Activated naive CD4-positive, alpha-beta T cell treated with anti-CD3 and anti-CD28 coated beads, Interleukin-2, amount 50 U/mL, for 72 hours (primary cell): ENCODE measurements around the gene NPR2. TPM values are rescaled to one million over a fixed set of nuclear protein-coding genes. Genes with fewer than 3 reads are reported as not detected.

Source experiments
- ATAC-seq, 2 donors: fragments of 150-1000 bp; cut with Tn5 transposase; 2 replicates each; pipeline ENCODE4 v1.10.0; 2021; ENCODE audit warnings: mild to moderate bottlenecking in 2 of 2, moderate library complexity in 2 of 2
- DNase-seq, 2 donors: peaks; one replicate each; pipeline ENCODE4 v3.0.0; 2021 to 2022; ENCODE audit warnings: low spot score in 2 of 2
- H3K27ac Mint-ChIP-seq, 2 donors: one replicate each; pipeline ENCODE4 v1.8.0; 2022; ENCODE audit warnings: mild to moderate bottlenecking in 2 of 2, mixed read lengths in 2 of 2
- H3K36me3 Mint-ChIP-seq, 2 donors: one replicate each; pipeline ENCODE4 v1.8.0; 2022; ENCODE audit warnings: mixed read lengths in 2 of 2
- H3K9me3 Mint-ChIP-seq, 2 donors: one replicate each; pipeline ENCODE4 v1.8.0; 2022; ENCODE audit warnings: mixed read lengths in 2 of 2
- total RNA-seq, 2 donors: library from RNA; stranded (reverse); gene quantifications; one replicate each; pipeline ENCODE4 v1.2.3, GENCODE V29; 2022

NPR2 gene
- total RNA-seq: 10 to 100 TPM in 1 of 2 donors, 1 to 10 TPM in 1; 6.8 to 16.2 TPM

DNA sequence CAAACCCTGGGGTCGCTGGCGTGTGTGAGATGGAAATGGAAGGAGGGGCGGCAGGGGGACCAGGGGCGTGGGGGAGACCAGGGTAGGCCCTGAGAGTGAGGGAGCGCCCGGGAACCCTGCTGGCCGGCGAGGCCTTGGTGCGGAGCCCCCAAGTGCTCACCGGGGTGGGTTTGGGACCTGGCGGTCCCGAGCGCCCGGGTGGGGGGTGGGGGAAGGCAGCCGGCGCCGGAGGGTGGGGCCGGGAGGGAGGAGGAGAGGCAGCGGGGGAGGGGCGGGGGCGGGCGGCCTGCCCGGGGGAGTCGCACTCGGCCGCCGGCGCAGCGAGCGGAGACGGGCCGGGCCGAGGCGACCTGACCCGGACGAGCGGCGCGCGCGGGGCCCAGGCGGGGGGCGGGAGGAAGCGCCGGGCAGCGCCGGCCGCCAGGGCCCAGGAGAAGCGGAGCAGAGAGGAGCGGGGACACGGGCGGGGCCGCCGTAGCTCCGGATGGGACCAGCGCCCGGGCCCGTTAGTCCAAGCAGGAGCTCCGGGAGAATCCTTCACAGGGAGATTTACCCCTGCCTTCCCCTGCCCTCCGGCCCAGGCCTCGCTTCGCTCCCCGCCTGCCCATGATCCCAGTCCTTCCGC is at the start of gene NPR2:
NPR2 (plus strand) TSS at position 295 of the 625 bp plus-strand sequence. CDS start 818 bp downstream, outside the sequence.
- Mint-ChIP-seq H3K9me3 (no peaks in the 10 kb centered on the region), H3K36me3 (peaks cover 0 to 8% of the 10 kb centered on the region in 2 donors), H3K27ac (no peak within 1 kb of the TSS)
- DNase-seq (no peak), ATAC-seq (no peak)

DNA sequence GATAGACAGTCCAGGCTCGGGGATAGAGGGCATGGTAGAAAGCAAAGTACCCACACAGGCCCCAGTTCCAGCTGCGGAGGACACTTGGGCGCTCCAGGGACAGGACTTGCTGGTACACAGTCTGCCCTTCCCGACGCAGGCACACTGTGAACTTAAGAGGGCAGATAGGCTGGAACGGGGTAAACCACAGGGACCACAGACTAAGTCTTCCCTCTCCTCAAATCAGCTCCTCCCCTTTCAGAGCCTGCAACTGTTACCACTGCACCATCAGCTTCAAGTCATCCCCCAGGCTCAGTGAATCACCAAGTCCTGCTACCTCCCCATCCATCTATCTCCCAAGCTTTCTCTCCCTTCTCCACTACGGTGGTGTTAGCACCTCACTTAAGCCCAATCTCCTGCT is 49.7 kb upstream of the NPR2 start:
- no peak for DNase-seq
- Mint-ChIP-seq H3K36me3 (peaks cover 0 to 6% of the 10 kb centered on the region in 2 donors), H3K9me3 (no peaks in the 10 kb centered on the region), H3K27ac (peak overlapping the region; percentile 9 to 10)
- peak; percentile 47 to 65 for ATAC-seq

DNA sequence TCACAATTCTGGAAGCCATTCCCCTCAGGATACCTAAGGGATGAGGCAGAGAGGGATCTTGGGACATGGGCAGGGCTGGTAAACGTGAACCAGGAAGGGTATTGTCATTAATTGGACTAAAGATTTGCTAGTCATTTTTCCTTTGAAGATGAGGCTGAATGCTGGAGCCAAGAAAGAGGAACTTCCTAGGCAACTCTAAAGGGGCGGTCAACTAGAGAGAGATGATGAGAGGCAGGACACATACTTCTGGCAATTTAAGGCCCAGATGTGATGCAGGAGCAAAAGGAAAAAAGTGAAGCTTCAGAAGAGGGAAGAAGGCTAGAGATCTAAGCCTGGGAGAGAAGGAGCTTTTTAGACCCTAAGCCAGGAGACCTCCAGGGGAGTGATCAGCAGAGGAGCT is 47.9 kb upstream of the NPR2 start:
- Mint-ChIP-seq H3K36me3 (peaks cover 5 to 12% of the 10 kb centered on the region in 2 donors), H3K9me3 (no peaks in the 10 kb centered on the region), H3K27ac (peak overlapping the region in 1 of 2 donors; percentile 1)
- ATAC-seq (no peak), DNase-seq (no peak)

DNA sequence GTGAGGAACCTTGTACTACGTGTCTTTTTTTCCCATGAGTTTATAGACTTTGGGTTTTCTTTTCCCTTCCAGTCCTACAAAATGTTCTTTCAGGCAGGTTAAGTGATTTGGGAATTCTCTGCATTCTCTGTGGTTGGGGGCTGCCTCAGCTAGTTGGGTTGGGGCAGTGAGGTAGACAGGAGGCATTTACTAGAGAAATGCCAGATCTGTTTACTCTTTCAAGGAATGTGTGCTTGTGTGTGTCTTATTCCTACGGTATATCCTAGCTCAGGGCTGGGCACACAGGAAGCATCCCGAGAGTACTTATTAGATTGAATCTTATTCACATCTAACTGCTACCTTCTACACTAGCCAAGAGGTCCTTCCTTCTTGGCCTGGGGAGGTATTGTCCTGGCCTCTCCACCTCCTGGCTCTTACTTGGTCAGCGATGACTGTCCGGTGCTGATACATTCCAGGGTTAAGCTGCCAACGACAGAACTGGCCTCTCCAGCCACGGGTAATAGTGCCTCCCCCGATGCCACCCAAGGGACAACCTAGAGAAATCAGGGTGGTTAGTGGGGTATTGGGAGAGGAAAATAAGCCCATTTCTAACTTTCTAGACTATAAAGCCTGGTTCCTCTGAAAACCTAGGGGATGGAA is 47.4 kb upstream of the NPR2 start:
- DNase-seq (no peak), ATAC-seq (no peak)
- Mint-ChIP-seq H3K9me3 (no peaks in the 10 kb centered on the region), H3K27ac (no peak overlapping the region), H3K36me3 (peaks cover 5 to 12% of the 10 kb centered on the region in 2 donors)

DNA sequence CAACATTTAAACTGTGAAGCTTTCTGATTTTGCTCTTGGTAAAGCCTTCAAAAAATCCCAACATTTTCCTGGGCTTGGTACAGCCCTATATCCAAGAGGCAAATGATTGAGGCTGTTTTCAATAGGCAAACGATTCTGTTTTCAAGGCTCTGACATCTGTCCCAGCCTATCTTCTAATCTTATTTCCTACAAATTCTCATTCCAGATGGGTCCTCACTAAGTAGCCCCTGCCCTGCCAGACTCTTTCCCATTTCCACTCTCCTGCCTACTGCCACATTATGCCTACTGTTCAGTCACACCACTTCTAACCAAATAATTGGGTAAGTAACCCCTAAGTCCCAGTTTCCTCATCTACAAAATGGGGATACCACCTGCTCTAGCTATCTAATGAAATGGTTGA is 45.8 kb upstream of the NPR2 start:
- ATAC-seq (no peak), DNase-seq (no peak)
- H3K27ac Mint-ChIP-seq: peak overlapping the region in 1 of 2 donors; percentile 25
- H3K9me3 Mint-ChIP-seq: no peaks in the 10 kb centered on the region
- H3K36me3 Mint-ChIP-seq: peaks cover 12 to 16% of the 10 kb centered on the region in 2 donors

DNA sequence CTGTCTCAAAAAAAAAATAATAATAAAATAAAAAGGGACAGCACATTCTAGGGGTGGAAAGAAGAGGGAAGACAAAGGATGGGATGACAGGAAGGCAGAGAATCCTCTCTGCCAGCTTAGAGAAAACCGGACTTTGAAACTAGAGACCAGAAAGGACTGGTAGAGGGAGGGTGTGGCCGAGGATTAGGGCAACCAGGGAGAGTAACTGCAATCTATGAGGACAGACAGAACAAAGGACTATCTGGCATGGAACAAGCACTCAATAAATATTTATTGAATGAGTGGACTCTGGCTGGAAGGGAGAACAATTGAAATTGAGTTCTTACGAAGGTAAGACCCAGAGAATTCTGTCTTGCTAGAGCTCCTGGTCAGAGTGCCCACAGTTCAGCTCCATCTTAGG is 44.8 kb upstream of the NPR2 start:
- DNase-seq (no peak), ATAC-seq (no peak)
- no peaks in the 10 kb centered on the region for H3K9me3 Mint-ChIP-seq
- peaks cover 12 to 16% of the 10 kb centered on the region in 2 donors for H3K36me3 Mint-ChIP-seq
- no peak overlapping the region for H3K27ac Mint-ChIP-seq

DNA sequence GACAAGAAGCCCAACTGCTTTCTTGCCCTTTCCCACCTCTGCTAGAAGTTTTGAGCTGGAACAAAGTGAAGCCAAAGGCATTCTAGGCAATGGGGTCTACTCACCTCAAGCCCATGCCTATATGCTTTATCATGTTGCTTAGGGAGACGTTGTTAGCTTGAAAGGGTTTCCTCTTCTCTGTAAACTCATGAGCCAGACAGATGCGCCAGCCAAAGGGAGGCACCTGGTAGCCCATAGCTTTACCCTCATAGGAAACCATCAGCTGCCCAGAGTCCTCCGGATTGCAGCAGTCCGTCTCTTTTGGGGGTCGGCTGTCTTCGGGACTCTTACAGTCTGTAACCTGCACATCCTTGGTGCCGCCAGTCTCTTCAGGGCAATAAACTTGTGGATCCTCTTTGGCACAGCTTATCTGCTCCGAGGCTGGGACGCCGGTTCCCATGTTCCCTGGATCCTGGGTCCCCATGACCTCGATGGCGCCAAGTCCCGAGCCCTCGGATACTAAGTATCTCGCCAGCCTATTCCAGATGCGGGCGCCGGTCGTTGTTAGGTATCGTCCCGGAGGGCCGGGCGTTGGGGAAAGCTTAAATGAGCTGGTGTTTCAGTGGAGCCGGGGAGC is 43.0 kb upstream of the NPR2 start:
- no peak for ATAC-seq
- peaks cover 12 to 23% of the 10 kb centered on the region in 2 donors for H3K36me3 Mint-ChIP-seq
- no peaks in the 10 kb centered on the region for H3K9me3 Mint-ChIP-seq
- DNase-seq: no peak
- peak overlapping the region; percentile 85 to 87 for H3K27ac Mint-ChIP-seq

DNA sequence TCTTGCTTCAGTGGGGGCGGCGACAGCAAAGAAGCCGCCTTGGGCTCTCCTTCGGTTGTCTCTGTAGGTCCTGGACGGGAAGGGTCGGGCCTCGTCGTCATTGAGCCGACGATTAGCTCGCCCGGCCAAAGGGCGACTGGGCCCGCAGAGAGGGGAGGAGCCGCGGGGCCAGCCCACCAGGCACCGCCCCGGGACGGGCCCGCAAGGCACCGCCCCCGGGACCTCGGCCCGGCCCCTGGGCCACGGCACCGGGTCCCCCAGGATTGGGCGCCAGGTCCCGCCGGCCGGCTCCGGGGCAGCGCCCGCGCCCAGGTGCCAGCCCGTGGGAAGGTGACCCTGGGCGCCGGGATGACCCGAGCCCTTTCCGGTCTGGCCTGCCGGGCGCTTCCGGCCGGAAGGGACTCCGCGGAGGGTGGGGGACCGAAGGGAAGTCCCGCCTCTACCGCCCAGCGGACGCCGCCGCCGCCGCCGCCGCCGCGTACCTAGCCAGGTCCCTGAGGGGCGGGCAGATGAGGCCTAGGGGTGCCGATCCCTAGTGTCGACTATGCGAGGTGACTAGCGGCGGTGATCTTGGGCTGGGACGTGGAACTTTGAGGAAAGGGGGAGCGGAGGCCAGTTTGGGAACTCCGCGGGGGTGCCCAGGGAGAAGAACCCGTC is 42.4 kb upstream of the NPR2 start, which contains the start of the genes GBA2 and RGP1:
GBA2 (minus strand) TSS at position 371 of the 657 bp plus-strand sequence. CDS start 524 bp downstream, outside the sequence.
RGP1 (plus strand) TSS at position 430 of the 657 bp plus-strand sequence. CDS start 469 bp downstream, outside the sequence.
- Mint-ChIP-seq H3K36me3 (peaks cover 12 to 23% of the 10 kb centered on the region in 2 donors), H3K9me3 (no peaks in the 10 kb centered on the region), H3K27ac (peak within 1 kb of the TSS; percentile 85 to 87)
- ATAC-seq: peak; percentile 85 to 90
- DNase-seq: peak; percentile 78 to 80

DNA sequence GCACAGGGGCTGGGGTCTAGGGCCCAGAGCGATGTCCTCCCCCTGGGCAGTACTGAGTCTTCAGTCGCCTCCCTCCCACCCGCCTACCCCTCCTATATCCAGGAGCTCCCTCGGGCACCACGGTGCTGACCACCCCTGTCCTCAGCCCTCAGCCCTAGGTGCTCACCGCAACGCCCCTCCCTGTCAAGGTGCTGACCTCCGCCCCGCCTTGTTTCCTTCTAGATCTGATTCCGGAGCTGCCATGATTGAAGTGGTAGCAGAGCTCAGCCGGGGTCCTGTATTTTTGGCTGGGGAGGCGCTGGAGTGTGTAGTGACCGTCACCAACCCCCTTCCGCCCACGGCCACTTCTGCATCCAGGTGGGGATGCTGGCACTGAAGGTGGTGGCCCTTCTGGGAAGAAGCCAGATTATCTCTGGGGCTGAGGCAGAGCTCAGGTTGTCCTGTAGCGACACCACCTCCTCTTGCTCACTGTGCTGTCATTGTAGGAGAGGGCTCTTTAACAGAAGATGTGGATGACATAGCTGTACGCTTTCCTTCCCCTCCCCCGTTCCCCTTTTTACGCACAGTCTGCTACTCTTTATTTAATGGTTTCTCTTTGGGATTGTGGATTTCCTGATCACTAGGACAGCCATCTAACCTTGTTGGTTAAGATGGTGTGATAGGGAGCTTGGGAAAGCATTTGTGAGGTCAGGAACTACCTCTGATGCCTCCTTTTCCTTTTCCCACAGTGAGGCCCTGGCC is 41.7 kb upstream of the NPR2 start:
- peak; percentile 58 to 60 for ATAC-seq
- peak overlapping the region; percentile 56 to 85 for H3K27ac Mint-ChIP-seq
- DNase-seq: peak; percentile 44 to 69
- H3K9me3 Mint-ChIP-seq: no peaks in the 10 kb centered on the region
- peaks cover 12 to 23% of the 10 kb centered on the region in 2 donors for H3K36me3 Mint-ChIP-seq

DNA sequence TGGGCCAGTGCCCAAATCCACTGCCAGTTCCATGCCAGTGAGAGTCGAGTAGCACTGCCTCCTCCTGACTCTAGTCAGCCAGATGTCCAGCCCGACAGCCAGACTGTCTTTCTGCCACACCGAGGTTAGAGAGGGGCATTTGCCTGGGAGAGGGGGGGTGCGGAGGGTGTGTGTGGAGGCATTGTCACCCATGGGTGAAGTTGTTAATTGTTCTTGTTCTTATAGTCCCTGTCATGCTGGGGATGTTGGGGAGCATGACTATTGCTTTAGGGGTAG is 41.2 kb upstream of the NPR2 start:
- ATAC-seq: no peak
- Mint-ChIP-seq H3K9me3 (no peaks in the 10 kb centered on the region), H3K36me3 (peaks cover 12 to 23% of the 10 kb centered on the region in 2 donors), H3K27ac (peak overlapping the region; percentile 56 to 85)
- DNase-seq: no peak

DNA sequence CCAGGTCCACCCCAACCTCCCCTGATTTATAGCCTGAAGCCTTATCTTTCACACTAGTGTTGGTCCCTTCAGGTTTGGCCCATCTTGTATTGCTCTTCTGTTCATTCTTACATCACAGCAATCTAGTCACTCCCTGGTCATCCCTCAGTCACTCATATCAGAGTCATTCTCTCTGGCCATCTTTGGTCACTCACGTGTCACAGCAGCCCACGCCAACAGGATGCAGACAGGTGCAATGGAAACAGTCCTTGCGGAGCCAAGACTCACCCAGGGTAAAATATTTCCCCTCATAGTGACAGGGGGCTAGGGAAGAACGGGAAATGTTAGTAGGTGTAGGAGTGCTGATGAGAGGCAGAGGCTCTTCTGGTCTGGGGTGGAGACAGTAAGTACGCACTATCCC is 37.9 kb upstream of the NPR2 start:
- no peaks in the 10 kb centered on the region for H3K9me3 Mint-ChIP-seq
- H3K27ac Mint-ChIP-seq: no peak overlapping the region
- no peak for ATAC-seq
- no peak for DNase-seq
- peaks cover 7 to 11% of the 10 kb centered on the region in 2 donors for H3K36me3 Mint-ChIP-seq

DNA sequence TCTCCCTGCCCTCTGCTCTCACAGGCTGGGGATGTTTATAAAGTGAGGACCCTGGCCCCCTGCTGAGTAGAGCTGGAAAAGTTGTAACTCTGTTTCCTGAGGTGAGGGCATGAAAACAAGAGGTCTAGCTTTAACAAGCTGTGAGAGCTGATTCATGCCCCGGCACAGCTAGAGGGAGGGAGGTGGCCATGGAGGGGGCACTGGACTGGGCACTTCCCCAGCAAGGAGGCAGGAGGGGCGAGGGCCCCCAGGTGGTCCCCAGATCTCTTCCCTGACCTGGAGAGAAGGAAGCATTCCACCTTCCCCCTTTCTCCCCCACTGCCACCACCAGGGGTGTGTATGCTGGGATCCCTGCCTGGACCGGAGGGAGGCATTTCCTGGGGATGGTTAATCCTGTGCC is 37.1 kb upstream of the NPR2 start, which contains the start of gene MSMP:
MSMP (minus strand) TSS at position 13 of the 400 bp plus-strand sequence. CDS start 147 bp downstream, outside the sequence.
- no peak for DNase-seq
- Mint-ChIP-seq H3K36me3 (peaks cover 7 to 11% of the 10 kb centered on the region in 2 donors), H3K27ac (no peak within 1 kb of the TSS), H3K9me3 (no peaks in the 10 kb centered on the region)
- no peak for ATAC-seq

DNA sequence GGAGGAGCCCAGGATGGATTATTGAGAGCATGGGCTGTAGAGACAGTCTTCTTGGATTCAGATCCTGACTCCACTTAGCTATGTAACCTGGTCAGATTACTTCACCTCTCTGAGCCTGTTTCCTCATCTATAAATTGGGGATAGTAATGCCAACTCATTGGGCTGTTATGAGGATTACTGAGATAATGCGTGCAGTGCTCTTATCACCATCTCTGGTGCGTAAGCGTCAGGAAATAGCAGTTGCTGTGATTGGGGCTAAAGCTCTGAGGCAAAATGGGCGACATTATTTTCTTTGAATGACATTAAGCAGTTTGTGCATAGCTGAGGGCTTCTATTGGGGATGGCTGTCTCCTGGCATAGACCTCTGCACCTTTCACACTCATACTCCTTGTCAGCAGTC is 36.3 kb upstream of the NPR2 start:
- Mint-ChIP-seq H3K9me3 (no peaks in the 10 kb centered on the region), H3K27ac (no peak overlapping the region), H3K36me3 (peaks cover 6 to 7% of the 10 kb centered on the region in 2 donors)
- ATAC-seq (no peak), DNase-seq (no peak)

DNA sequence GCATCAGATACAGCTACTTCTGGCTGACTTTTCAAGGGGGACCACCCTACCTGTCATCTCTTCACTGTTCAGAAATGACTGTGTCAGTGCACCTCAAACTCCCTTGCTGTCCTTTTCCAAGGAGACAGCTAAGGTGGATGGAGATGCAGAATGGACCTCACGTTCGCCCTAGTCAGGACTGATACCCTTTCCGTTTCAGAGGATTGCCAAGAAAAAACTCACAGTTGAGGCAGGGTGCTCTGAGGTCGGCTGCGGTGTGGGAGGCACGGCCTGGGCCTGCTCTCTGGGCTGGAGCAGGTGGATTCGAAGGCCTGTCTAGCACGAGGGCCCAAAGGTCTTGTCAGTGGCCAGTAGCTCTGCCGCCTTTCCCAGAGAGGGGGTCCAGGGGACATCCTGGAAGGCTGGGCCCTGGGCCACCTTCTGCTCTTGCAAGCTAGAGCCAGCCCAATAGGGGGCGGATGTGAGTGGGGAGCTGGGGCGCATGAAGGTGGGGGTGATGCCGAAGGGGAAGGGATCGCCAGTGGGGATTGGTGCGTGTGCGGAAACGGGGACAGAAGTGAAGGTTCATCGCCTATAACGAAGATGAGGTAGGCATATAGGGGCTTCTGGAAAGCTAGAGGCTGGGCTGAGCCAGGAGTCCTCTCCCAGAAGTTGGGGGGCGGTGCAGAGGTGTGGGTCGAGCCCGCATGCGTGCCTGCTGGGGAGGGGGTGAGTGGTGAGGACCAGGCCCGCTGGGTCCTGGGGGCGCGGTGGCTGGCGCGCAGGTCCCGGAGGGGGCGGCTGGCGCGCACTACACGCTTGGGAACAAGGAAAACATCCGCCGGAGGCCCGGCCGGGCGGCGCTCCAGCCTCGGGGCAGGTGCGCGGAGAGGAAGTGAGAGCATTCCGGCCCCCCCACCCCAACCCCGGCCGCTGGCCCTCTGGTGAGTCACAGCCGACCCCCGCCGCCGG is 34.8 kb upstream of the NPR2 start:
- no peaks in the 10 kb centered on the region for H3K9me3 Mint-ChIP-seq
- H3K27ac Mint-ChIP-seq: peak overlapping the region; percentile 83 to 96
- peak; percentile 77 to 86 for DNase-seq
- peak; percentile 74 to 89 for ATAC-seq
- peaks cover 6 to 9% of the 10 kb centered on the region in 2 donors for H3K36me3 Mint-ChIP-seq

DNA sequence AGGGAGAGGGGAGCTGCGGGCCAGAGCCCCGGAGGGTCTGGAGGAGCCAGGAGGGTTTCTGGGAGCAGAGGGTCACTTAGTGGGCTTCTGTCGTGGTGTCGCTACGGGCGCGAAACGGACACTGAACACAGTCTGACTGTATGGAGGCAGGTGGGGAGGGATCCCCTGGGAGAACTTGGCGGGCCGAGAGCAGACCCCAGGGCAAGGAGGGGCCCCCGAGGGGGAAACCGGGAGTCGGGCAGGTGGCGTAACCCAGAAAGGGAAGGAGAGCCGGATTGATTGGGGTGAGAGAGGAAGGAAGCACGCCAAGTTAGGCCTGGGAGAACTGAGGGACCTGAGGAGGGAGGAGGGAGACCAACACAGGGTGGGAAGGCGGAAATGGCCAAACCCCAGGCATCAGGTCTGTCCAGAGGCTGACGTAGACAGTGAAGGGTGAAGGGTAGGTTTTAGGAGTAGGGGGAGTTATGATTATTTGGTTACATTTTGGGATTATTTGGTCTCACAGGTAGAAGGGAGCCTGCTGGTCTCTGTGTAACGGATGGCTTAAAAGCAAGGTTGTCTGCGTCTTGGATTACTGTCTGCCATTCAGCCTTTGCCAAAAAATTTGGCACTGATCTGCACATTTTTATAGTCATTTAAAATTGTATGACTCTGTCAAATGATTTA is 34.0 kb upstream of the NPR2 start:
- DNase-seq (peak; percentile 27 to 68), ATAC-seq (peak; percentile 47 to 71)
- Mint-ChIP-seq H3K27ac (peak overlapping the region; percentile 90 to 96), H3K36me3 (peaks cover 3 to 9% of the 10 kb centered on the region in 2 donors), H3K9me3 (no peaks in the 10 kb centered on the region)
